H1 (cell line): ENCODE data around the gene NTRK1. TPM values are rescaled to one million over a fixed set of nuclear protein-coding genes. Genes with fewer than 3 reads are reported as not detected.

Experiments used
- CTCF ChIA-PET: fragments of 300-600 bp; sonication (Branson Sonifier 250); formaldehyde crosslinking; loops from one replicate; lab custom pipeline; 2021; ENCODE audit not compliant: partially characterized antibody; lab: Charles Lee
- POLR2A ChIA-PET: fragments of 300-600 bp; sonication (Branson Sonifier 250); formaldehyde crosslinking; loops from one replicate; lab custom pipeline; 2021; ENCODE audit warnings: inconsistent platforms; ENCODE audit not compliant: partially characterized antibody; lab: Charles Lee
- DNase-seq, 2 experiments: peaks; one replicate each; pipeline versions ENCODE4 v3.0.0 to v3.0.0-alpha.2; 2010 to 2022; ENCODE audit warnings: low spot score in 2 of 2, low read depth in 1 of 2, mixed read lengths in 1 of 2
- FAIRE-seq: peaks from 2 replicates; lab custom pipeline; 2011; peaks lifted over from hg19 to GRCh38; lab: Jason Lieb, UNC
- H2AFZ ChIP-seq: 2 replicates; pipeline ENCODE4 v1.8.1; 2012; ENCODE audit warnings: low read length, inconsistent platforms
- H2AK5ac ChIP-seq: 2 replicates; pipeline ENCODE4 v1.6.1; 2013; ENCODE audit warnings: low read depth, low read length
- H2BK120ac ChIP-seq: replicated peaks from 2 replicates; pipeline ENCODE3; 2013; ENCODE audit warnings: low read depth, low read length, inconsistent platforms
- H2BK12ac ChIP-seq: 2 replicates; pipeline ENCODE4 v1.6.1; 2013; ENCODE audit warnings: low read depth, low read length
- H2BK15ac ChIP-seq: 2 replicates; pipeline ENCODE4 v1.6.1; 2013; ENCODE audit warnings: low read length
- H2BK20ac ChIP-seq: 2 replicates; pipeline ENCODE4 v1.6.1; 2013; ENCODE audit warnings: low read length
- H2BK5ac ChIP-seq: 2 replicates; pipeline ENCODE4 v1.6.1; 2013; ENCODE audit warnings: low read depth, low read length
- H3K14ac ChIP-seq: 2 replicates; pipeline ENCODE4 v1.6.1; 2013; ENCODE audit warnings: inconsistent platforms; ENCODE audit not compliant: insufficient read length
- H3K18ac ChIP-seq: 2 replicates; pipeline ENCODE4 v1.6.1; 2013; ENCODE audit warnings: low read length; ENCODE audit errors: extremely low read depth
- H3K23ac ChIP-seq: 2 replicates; pipeline ENCODE4 v1.6.1; 2013; ENCODE audit warnings: inconsistent platforms; ENCODE audit not compliant: insufficient read length
- H3K23me2 ChIP-seq: 2 replicates; pipeline ENCODE4 v1.6.1; 2013; ENCODE audit warnings: low read depth, low read length
- H3K27ac ChIP-seq: 2 replicates; pipeline ENCODE4 v1.6.1; 2011; ENCODE audit warnings: low read depth, low read length, inconsistent platforms
- H3K27me3 ChIP-seq, 4 experiments: replicated peaks in 1 of 4; 1 replicate in 1 of 4; 2 replicates in 3 of 4; pipeline versions ENCODE4 v1.6.1 to v1.8.1; 2011 to 2013; ENCODE audit warnings: low read length in 3 of 4, mild to moderate bottlenecking in 3 of 4, inconsistent platforms in 2 of 4, mixed read lengths in 2 of 4, moderate library complexity in 1 of 4; ENCODE audit not compliant: control insufficient read depth in 3 of 4, insufficient read depth in 3 of 4; ENCODE audit errors: extremely low read depth in 1 of 4
- H3K36me3 ChIP-seq, 4 experiments: 2 replicates each; pipeline versions ENCODE4 v1.6.1 to v1.8.1; 2011 to 2013; ENCODE audit warnings: mild to moderate bottlenecking in 4 of 4, low read length in 3 of 4, moderate library complexity in 2 of 4, control low read depth in 1 of 4, inconsistent platforms in 1 of 4; ENCODE audit not compliant: insufficient read depth in 4 of 4, control insufficient read depth in 2 of 4
- H3K4ac ChIP-seq: replicated peaks from 2 replicates; pipeline ENCODE3; 2013; ENCODE audit warnings: low read length, low read depth, mixed read lengths, inconsistent platforms; ENCODE audit not compliant: insufficient read length
- H3K4me1 ChIP-seq, 4 experiments: replicated peaks in 1 of 4; 1 replicate in 1 of 4; 2 replicates in 3 of 4; pipeline versions ENCODE4 v1.6.1 to v1.8.1; 2011 to 2013; ENCODE audit warnings: low read length in 3 of 4, inconsistent platforms in 2 of 4, mixed read lengths in 1 of 4; ENCODE audit not compliant: insufficient read depth in 4 of 4, control insufficient read depth in 3 of 4
- H3K4me2 ChIP-seq, 2 experiments: 2 replicates each; pipeline versions ENCODE4 v1.6.1 to v1.8.1; 2011 to 2013; ENCODE audit warnings: low read depth in 2 of 2, low read length in 2 of 2, control low read depth in 1 of 2, inconsistent platforms in 1 of 2, mild to moderate bottlenecking in 1 of 2; ENCODE audit not compliant: insufficient read depth in 1 of 2
- H3K4me3 ChIP-seq, 4 experiments: fragments of 200-600, 300-600 bp in 1 of 4; sonication (generic), shearing (Covaris generic), sonication (Bioruptor Twin) in 1 of 4; 2 replicates each; pipeline versions ENCODE4 v1.5.1 to v1.8.1; 2011 to 2016; ENCODE audit warnings: low read length in 4 of 4, low read depth in 3 of 4, control low read depth in 2 of 4, inconsistent platforms in 2 of 4, mild to moderate bottlenecking in 2 of 4, mixed read lengths in 1 of 4, moderate library complexity in 1 of 4; ENCODE audit not compliant: insufficient read depth in 2 of 4; ENCODE audit errors: extremely low read depth in 1 of 4
- H3K56ac ChIP-seq: replicated peaks from 2 replicates; pipeline ENCODE3; 2013; ENCODE audit warnings: low read depth, mild to moderate bottlenecking, mixed read lengths, low read length, inconsistent platforms; ENCODE audit not compliant: insufficient read length
- H3K79me1 ChIP-seq: 2 replicates; pipeline ENCODE4 v1.6.1; 2013; ENCODE audit warnings: low read depth, low read length, control low read depth
- H3K79me2 ChIP-seq, 2 experiments: 2 replicates each; pipeline versions ENCODE4 v1.6.1 to v1.8.1; 2012 to 2013; ENCODE audit warnings: low read length in 2 of 2, mild to moderate bottlenecking in 2 of 2, inconsistent platforms in 1 of 2; ENCODE audit not compliant: insufficient read depth in 2 of 2, control insufficient read depth in 1 of 2
- H3K9ac ChIP-seq, 4 experiments: replicated peaks in 1 of 4; 1 replicate in 1 of 4; 2 replicates in 3 of 4; pipeline versions ENCODE4 v1.6.1 to v1.8.1; 2011 to 2013; ENCODE audit warnings: low read depth in 3 of 4, low read length in 3 of 4, control low read depth in 2 of 4, mild to moderate bottlenecking in 2 of 4, moderate library complexity in 2 of 4, inconsistent platforms in 1 of 4; ENCODE audit errors: extremely low read depth in 1 of 4
- H3K9me3 ChIP-seq, 2 experiments: 2 replicates each; pipeline versions ENCODE4 v1.6.1 to v1.8.1; 2012 to 2013; ENCODE audit warnings: mild to moderate bottlenecking in 2 of 2, moderate library complexity in 2 of 2, control low read depth in 1 of 2, inconsistent platforms in 1 of 2, low read depth in 1 of 2, low read length in 1 of 2, mixed read lengths in 1 of 2; ENCODE audit not compliant: insufficient read depth in 2 of 2
- H4K20me1 ChIP-seq, 2 experiments: replicated peaks in 1 of 2; 2 replicates each; pipeline versions ENCODE3 to v1.8.1; 2011 to 2013; ENCODE audit warnings: inconsistent platforms in 2 of 2, low read length in 2 of 2, mild to moderate bottlenecking in 1 of 2; ENCODE audit not compliant: insufficient read depth in 2 of 2, control insufficient read depth in 1 of 2
- H4K5ac ChIP-seq: 2 replicates; pipeline ENCODE4 v1.6.1; 2013; ENCODE audit warnings: low read length, low read depth, mixed read lengths, inconsistent platforms; ENCODE audit not compliant: insufficient read length
- H4K8ac ChIP-seq: 2 replicates; pipeline ENCODE4 v1.8.0; 2013; ENCODE audit warnings: mild to moderate bottlenecking, moderate library complexity, low read length, inconsistent platforms; ENCODE audit not compliant: insufficient read depth; ENCODE audit errors: extremely low read depth
- H4K91ac ChIP-seq: replicated peaks from 2 replicates; pipeline ENCODE3; 2013; ENCODE audit warnings: low read length, mixed read lengths, inconsistent platforms; ENCODE audit not compliant: insufficient read length
- ASH2L ChIP-seq: fragments of 200-600, 300-600 bp; sonication (generic); IDR thresholded peaks from one replicate; pipeline ENCODE4 v1.7.1; 2017; ENCODE audit warnings: low read length
- CTBP2 ChIP-seq: IDR thresholded peaks from 2 replicates; pipeline ENCODE4 v1.7.0; 2011; ENCODE audit warnings: borderline replicate concordance, mild to moderate bottlenecking, moderate library complexity, mixed read lengths, low read length; ENCODE audit not compliant: insufficient read depth, insufficient read length
- EZH2 ChIP-seq: fragments of 200-600 bp; sonication (generic); IDR thresholded peaks from 2 replicates; pipeline ENCODE4 v1.7.1; 2012; ENCODE audit warnings: low read depth, mild to moderate bottlenecking, moderate library complexity, low read length, inconsistent platforms; ENCODE audit not compliant: severe bottlenecking
- GABPA ChIP-seq: IDR thresholded peaks from 2 replicates; pipeline ENCODE4 v1.6.1; 2011; ENCODE audit warnings: mild to moderate bottlenecking, low read length, moderate library complexity, borderline replicate concordance; ENCODE audit not compliant: insufficient read depth
- KDM4A ChIP-seq: IDR thresholded peaks from one replicate; pipeline ENCODE4 v1.7.1; 2012; ENCODE audit warnings: low read depth, mild to moderate bottlenecking, moderate library complexity, low read length, inconsistent platforms; ENCODE audit not compliant: severe bottlenecking
- SUZ12 ChIP-seq: fragments of 200-600 bp; sonication (generic); IDR thresholded peaks from 2 replicates; pipeline ENCODE4 v1.6.1; 2012; ENCODE audit warnings: mild to moderate bottlenecking, inconsistent platforms, low read length, moderate library complexity, mixed read lengths
- TCF12 ChIP-seq: IDR thresholded peaks from 2 replicates; pipeline ENCODE4 v1.6.1; 2011; ENCODE audit warnings: low read depth, mild to moderate bottlenecking, low read length
- YY1 ChIP-seq: IDR thresholded peaks from 2 replicates; pipeline ENCODE4 v1.6.1; 2011; ENCODE audit warnings: low read depth, mild to moderate bottlenecking, low read length
- WGBS, 2 experiments: shearing (Covaris generic) in 1 of 2; methylation state at CpG; one replicate each; pipeline versions ENCODE4 v1.1.6 to v1.1.7; 2013 to 2015; ENCODE audit warnings: low lambda C conversion rate in 2 of 2, mixed read lengths in 2 of 2, inconsistent platforms in 1 of 2, low coverage in 1 of 2, missing lambda C conversion rate in 1 of 2; ENCODE audit not compliant: insufficient replicate concordance in 2 of 2, insufficient coverage in 1 of 2, insufficient read length in 1 of 2; ENCODE audit errors: extremely low coverage in 1 of 2, missing lambda C conversion rate in 1 of 2; 5-methylcytosine and 5-hydroxymethylcytosine counted together
- polyA plus RNA-seq, 7 experiments: library from polyadenylated mRNA; depleted of rRNA in 3 of 7; stranded (reverse) in 5 of 7; unstranded in 2 of 7; fragments of >200 nt in 5 of 7; fragments of 200-250 nt in 2 of 7; gene quantifications; 1 replicate in 5 of 7; 2 replicates in 1 of 7; 4 replicates in 1 of 7; pipeline versions ENCODE4 v1.2.1 to v1.2.3, GENCODE V29; 2011 to 2013; ENCODE audit warnings: missing spikeins in 2 of 7, mixed read lengths in 2 of 7
- total RNA-seq: library from RNA; stranded (reverse); fragmentation: NEBNext Ultra II Directional; extraction: Animal tissue kit (Norgen Biotek cat#: 25700); gene quantifications from 2 replicates; pipeline ENCODE4 v1.2.1, GENCODE V29; 2021
- TF ChIP-seq, protein P1 (sequence below): IDR thresholded peaks from 2 replicates; pipeline ENCODE4 v1.6.1; 2011; ENCODE audit warnings: low read length, improper control_type of control experiment

Gene NTRK1
- total and polyA plus RNA-seq, 2 of the 8 experiments (the other 6 are each of a cell fraction or from before 2014, with no cell fraction given): 0.12 to 0.24 TPM

GRCh38 chr1:156859523-156860112 lies 1.0 kb upstream of the NTRK1 start:
- H2BK20ac ChIP-seq: no peak overlapping the region
- no peak overlapping the region for H3K4ac ChIP-seq
- H3K23me2 ChIP-seq: peaks cover 19% of the 10 kb centered on the region; the same call in 1 of the 2 replicates
- DNase-seq (peak in 1 of 2 experiments; percentile 70), FAIRE-seq (no peak)
- no peak overlapping the region for H4K5ac ChIP-seq
- peaks cover 0 to 15% (median 9%) of the 10 kb centered on the region in 4 experiments; a peak in 6 of 7 replicates for H3K4me1 ChIP-seq
- no peaks in the 10 kb centered on the region for H3K79me2 ChIP-seq
- H3K9ac ChIP-seq: no peak overlapping the region
- no peaks in the 10 kb centered on the region for H3K9me3 ChIP-seq
- WGBS, 2 experiments: 6% methylated on average over 30 of the region's 33 CpGs; no CpG with 5 or more reads in 1 of the 2 experiments
- no peak overlapping the region for H2BK12ac ChIP-seq
- H3K27ac ChIP-seq: no peak overlapping the region
- H3K36me3 ChIP-seq: peaks cover 0 to 2% (median 0%) of the 10 kb centered on the region in 4 experiments; a peak in 1 of 8 replicates
- no peak overlapping the region for H2AK5ac ChIP-seq
- POLR2A ChIA-PET: interaction anchor here (0.6 to 2.5 kb wide), 18 partner anchors 11 to 168 kb away, joined by 3 to 7 read pairs (median 4); partner anchors contain the start of gene MRPL24
- H3K27me3 ChIP-seq: peaks cover 55 to 84% (median 81%) of the 10 kb centered on the region in 4 experiments
- CTCF ChIA-PET: interaction anchor here (0.6 to 25.2 kb wide), 39 partner anchors 10 to 909 kb away, joined by 3 to 719 read pairs (median 6); partner anchors contain the start of genes CRABP2, HDGF, ISG20L2 and LRRC71
- H4K8ac ChIP-seq: no peak overlapping the region
- no peak overlapping the region for H3K14ac ChIP-seq
- H2BK5ac ChIP-seq: no peak overlapping the region
- peak overlapping the region; percentile 73 to 94 for H3K4me2 ChIP-seq
- no peak overlapping the region for H2BK120ac ChIP-seq
- H3K79me1 ChIP-seq: no peaks in the 10 kb centered on the region
- H3K23ac ChIP-seq: no peak overlapping the region
- H4K20me1 ChIP-seq: peaks cover 1 to 10% of the 10 kb centered on the region in 2 experiments
- peak overlapping the region; percentile 3 to 62 (median 58); a peak in 7 of 8 replicates for H3K4me3 ChIP-seq
- H3K18ac ChIP-seq: no peak overlapping the region
- H2BK15ac ChIP-seq: no peak overlapping the region
- no peak overlapping the region for H2AFZ ChIP-seq
- no peak overlapping the region for H3K56ac ChIP-seq
- H4K91ac ChIP-seq: no peak overlapping the region
- TF ChIP-seq CTBP2 (no peak), ASH2L (no peak), GABPA (no peak), YY1 (no peak), EZH2 (peak; percentile 68), SUZ12 (peak; percentile 85; the same call in 1 of the 2 replicates), TCF12 (no peak), KDM4A (peak; percentile 43)
- TF ChIP-seq, protein P1, sequence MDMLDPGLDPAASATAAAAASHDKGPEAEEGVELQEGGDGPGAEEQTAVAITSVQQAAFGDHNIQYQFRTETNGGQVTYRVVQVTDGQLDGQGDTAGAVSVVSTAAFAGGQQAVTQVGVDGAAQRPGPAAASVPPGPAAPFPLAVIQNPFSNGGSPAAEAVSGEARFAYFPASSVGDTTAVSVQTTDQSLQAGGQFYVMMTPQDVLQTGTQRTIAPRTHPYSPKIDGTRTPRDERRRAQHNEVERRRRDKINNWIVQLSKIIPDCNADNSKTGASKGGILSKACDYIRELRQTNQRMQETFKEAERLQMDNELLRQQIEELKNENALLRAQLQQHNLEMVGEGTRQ: no peak
